ENCODE results near the gene ZNF141.
"Not testable (repeated sequence)": the region's sequence is repeated elsewhere in the genome, so short reads cannot be mapped to it uniquely, and the experiment has no call there.

The ZNF141 gene

DNA sequence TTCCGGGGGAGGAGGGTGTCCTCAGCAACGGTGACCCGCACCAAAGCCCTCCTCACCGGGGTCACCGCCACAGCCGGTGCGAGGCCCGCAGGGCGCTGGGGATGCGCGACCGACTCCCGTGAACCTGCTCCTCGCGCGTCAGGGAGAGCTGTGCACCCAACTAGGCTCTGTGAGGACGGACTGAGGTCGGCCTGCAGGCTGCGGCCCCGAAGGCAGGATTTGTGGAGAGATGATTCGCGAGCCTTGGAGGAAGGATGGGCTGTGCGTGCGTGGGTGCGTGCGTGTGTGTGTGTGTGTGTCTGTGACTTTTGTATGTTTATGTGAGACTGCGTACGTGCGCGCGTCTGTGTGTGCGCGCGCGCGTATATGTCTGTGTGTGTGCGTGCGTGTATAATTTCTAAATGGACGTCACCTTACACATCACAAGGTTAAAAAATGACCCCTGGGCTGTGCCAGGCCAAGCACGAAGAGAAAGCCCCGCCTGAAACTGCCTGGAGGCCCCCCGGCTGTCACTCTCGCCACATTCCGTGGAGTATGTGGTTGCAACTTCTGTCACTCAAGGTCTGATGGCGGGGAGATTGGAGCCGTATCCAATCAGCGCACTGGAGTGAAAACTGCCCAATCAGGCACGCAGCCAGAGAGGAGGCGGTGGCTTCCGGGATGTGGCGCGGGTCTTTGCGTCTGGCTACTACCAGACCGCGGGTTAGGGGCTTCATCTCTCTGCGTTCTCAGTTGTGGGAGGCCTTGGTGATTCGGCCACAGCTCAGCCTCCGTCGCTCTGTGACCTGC, at the start of gene ZNF141:
Gene ZNF141, plus strand, starts transcription at position 672 of the 789 bp plus-strand sequence. CDS start 170 bp downstream, outside the sequence.
- DNase-seq (ENCODE audit: insufficient read length, low spot score) (no peak), FAIRE-seq (no peak)
- no peak for TF ChIP-seq POLR2A (IDR thresholded peaks at IDR 0.05; ENCODE audit: low read depth, low read length)

DNA sequence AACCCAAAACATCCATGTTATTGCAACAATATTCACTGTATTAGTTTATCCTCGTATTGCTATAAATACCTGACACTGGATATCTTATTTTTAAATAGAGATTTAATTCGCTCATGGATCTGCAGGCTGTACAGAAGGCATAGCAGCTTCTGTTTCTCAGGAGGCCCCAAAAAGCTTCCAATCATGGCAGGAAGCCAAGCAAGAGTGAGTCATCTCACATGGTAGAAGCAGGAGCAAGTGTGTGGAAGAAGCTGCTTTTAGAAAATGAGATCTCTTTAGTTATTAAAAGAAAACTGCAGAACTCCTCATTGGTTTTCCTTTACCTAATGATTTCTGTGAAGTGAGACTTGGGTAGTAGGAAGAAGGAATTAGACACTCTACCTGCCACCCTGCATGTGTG, 48.7 kb upstream of the ZNF141 start:
- FAIRE-seq (no peak), DNase-seq (ENCODE audit: insufficient read length, low spot score) (no peak)
- no peak for TF ChIP-seq POLR2A (IDR thresholded peaks at IDR 0.05; ENCODE audit: low read depth, low read length)

DNA sequence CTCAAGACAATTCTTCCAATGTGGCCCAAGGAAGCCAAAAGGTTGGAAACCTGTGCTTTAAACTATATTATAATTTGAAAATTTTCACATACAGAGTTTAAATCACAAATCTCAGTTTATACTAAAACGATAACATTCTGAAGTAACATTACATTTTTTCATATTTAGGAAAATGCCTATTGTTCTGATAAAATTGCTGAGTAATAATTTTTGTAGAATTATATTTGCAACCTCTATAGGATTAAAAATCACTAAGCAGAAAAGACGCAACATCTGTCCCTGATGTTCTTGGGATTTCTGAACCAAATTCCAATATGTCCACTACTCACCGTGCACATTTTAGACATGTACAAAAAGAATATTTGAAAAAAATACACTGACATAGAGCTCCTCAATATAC, 42.9 kb upstream of the ZNF141 start:
- TF ChIP-seq POLR2A (IDR thresholded peaks at IDR 0.05; ENCODE audit: low read depth, low read length), result no peak
- FAIRE-seq (no peak), DNase-seq (ENCODE audit: insufficient read length, low spot score) (no peak)

DNA sequence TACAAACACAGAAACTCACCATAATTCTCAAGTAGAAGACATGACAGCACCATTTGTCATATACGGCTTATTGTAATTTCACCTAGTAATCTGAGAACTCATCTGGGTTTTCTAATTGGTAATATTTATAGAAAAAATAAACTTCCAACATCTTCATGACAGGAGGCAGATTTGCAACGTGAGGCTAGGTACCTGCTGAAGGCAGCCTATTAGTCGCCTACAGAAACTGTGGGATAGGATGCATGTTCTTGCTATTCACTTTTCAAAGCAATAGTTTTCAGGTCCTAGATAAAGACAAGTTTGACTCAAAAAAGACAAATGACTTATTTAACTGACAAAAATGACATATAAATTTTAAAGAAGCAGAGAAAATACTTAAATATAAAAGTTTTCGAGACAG, 35.2 kb upstream of the ZNF141 start:
- no peak for DNase-seq (ENCODE audit: insufficient read length, low spot score)
- no peak for TF ChIP-seq POLR2A (IDR thresholded peaks at IDR 0.05; ENCODE audit: low read depth, low read length)
- FAIRE-seq, result no peak

DNA sequence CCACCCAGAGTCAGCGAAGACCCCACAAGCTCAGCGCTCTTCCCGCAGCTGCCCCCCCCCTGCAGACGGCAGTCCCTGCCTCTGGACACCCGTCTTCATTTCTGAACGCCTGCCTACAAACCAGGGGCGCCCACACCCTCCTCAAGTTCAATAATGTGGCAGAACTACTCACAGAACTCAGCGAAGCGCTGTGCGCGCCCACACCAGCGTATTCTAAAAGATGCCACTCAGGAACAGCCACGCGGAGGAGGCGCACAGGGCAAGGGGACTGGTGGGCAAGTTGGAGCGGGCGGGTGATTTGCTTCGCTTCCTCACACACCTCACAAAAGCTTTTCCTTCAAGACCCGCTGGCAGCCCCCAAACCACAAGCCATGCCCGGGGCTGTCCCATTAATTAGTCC, 33.1 kb upstream of the ZNF141 start:
- DNase-seq (ENCODE audit: insufficient read length, low spot score); FAIRE-seq: not testable (repeated sequence)

DNA sequence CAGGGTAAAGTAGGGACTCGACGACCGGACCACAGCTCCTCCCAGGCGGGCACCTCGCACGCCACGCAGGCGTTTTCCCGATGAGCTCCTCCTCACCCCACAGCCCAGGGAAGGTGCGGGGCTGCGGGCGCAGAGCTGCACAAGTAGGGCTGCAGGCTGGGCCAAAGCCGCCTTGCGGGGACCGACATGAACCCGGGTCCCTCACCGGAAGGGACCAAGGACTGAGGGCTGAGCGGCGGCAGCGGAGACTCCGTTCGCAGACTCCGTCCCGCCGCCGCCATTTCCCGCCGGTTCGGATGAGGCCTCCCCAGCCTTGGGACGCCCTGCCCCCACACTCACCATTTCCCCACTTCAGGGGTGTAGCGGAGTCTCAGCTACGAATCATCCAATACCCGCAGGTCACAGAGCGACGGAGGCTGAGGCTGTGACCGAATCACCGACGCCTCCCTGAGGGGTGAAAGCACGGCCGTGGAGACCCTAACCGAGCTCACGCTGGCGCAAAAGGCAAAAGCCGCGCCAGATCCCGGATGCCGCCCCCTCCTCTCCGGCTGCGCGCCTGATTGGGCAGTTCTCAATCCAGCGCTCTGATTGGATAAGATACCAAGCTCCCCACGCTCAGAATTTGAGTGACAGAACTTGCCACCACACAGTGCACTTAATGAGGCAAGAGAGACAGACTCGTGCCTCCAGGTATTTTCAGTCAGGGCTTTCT, 32.5 kb upstream of the ZNF141 start, which contains the start of gene ZNF732:
Gene ZNF732, minus strand, starts transcription at position 506 of the 712 bp plus-strand sequence. Its CDS starts 164 bp downstream, at position 342.
- DNase-seq (ENCODE audit: insufficient read length, low spot score) (no peak), FAIRE-seq (no peak)
- TF ChIP-seq POLR2A (IDR thresholded peaks at IDR 0.05; ENCODE audit: low read depth, low read length), result no peak

DNA sequence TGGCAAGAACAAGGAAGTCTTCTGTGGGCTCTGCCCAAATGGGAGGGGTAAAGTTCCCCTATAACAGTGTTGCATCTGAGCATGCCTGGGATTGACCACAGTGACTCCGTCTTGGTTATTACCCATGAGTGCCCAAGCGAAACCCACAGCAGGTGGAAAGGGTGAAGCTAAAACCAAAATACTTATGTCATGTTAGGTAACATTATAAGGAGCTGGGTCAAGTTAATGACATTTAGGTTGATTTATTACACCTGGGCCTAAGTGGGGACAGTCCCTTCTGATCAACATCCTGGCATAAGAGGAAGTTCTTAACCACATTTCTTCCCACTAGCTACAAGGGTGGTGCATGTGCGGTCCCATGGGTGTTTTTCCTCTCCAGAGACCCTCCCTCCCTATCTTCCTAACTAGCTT, 31.1 kb upstream of the ZNF141 start:
- DNase-seq (ENCODE audit: insufficient read length, low spot score) (no peak), FAIRE-seq (no peak)
- no peak for TF ChIP-seq POLR2A (IDR thresholded peaks at IDR 0.05; ENCODE audit: low read depth, low read length)

DNA sequence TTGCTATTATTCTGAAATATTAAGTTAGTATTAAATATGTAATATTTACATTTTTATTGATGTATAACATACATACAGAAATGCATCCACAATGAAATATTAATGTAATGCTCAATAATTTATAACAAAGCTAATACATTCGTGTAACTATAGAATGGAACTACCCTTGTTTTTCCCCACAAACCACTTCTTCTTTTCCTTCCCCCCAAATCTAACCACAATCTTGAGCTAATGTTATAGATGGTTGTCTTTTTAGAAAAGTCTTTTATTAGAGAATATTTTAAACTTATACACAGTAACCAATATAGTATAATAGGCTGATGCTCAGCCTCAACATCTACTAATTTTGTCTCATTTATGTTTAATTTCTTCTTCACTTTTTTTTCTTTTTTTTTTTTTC, 27.8 kb upstream of the ZNF141 start:
- no peak for TF ChIP-seq POLR2A (IDR thresholded peaks at IDR 0.05; ENCODE audit: low read depth, low read length)
- DNase-seq (ENCODE audit: insufficient read length, low spot score) (no peak), FAIRE-seq (no peak)

DNA sequence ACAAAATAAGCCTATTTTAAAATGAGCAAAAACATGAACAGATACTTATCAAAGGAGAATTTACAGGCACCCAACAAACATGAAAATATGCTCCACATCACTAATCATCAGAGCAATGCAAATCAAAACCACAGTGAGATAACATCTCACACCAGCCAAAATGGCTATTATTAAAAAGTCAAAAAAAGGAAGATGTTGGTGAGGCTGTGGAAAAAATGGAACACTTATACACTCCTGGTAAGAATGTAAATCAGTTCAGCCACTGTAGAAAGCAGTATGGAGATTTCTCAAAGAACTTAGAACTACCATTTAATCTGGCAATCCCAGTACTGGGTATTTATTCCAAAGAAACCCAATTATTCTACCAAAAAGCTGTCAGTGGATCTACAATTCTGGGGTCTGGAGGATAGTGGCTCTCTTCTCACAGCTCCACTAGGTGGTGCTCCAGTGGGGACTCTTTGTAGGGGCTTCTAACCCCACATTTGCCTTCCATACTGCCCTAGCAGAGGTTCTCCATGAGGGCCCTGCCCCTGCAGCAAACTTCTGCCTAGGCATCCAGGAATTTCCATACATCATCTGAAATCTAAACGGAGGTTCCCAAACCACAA, 23.2 kb upstream of the ZNF141 start:
- FAIRE-seq, result no peak
- TF ChIP-seq POLR2A (IDR thresholded peaks at IDR 0.05; ENCODE audit: low read depth, low read length), result no peak
- no peak for DNase-seq (ENCODE audit: insufficient read length, low spot score)

DNA sequence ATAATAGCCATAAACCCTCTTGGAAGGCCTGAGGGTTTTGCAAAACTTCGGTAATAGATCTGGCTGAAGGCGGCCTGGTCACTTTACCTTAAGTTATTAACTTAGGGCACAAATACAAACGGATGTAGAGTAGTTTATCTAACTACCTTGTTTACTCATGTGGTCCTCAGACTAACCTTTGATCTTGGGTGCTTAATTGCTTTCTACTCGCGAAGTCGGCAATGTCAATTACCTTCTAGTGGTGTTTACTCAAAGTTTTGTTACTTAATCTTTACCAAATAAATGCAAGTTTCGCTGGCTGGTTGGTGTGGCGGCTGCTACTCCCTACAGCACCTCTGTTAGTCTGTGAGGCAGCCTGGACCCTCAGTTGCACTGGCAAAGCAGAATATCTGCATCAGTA, 8.9 kb upstream of the ZNF141 start:
- TF ChIP-seq POLR2A (IDR thresholded peaks at IDR 0.05; ENCODE audit: low read depth, low read length), result no peak
- FAIRE-seq (no peak), DNase-seq (ENCODE audit: insufficient read length, low spot score) (no peak)

DNA sequence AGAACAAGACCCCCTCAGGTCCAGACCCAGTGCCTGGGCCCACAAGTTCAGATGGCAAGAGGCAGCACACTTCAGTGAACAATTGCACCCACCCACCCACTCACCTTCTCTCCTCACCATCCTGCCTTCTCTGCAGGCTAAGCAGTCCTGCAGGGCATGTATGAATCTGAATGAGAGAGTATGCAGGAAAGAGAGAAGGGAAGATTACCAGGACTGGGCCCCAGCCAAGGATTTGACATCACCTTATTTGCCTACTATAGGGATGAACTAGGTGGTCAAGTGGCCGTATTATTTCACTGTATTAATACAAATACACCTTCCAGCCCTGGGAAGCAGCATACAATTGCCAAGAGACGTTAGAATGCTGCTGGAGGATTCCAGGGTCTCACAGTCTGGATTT, 2.1 kb upstream of the ZNF141 start:
- no peak for FAIRE-seq
- no peak for TF ChIP-seq POLR2A (IDR thresholded peaks at IDR 0.05; ENCODE audit: low read depth, low read length)
- DNase-seq (ENCODE audit: insufficient read length, low spot score), result no peak

DNA sequence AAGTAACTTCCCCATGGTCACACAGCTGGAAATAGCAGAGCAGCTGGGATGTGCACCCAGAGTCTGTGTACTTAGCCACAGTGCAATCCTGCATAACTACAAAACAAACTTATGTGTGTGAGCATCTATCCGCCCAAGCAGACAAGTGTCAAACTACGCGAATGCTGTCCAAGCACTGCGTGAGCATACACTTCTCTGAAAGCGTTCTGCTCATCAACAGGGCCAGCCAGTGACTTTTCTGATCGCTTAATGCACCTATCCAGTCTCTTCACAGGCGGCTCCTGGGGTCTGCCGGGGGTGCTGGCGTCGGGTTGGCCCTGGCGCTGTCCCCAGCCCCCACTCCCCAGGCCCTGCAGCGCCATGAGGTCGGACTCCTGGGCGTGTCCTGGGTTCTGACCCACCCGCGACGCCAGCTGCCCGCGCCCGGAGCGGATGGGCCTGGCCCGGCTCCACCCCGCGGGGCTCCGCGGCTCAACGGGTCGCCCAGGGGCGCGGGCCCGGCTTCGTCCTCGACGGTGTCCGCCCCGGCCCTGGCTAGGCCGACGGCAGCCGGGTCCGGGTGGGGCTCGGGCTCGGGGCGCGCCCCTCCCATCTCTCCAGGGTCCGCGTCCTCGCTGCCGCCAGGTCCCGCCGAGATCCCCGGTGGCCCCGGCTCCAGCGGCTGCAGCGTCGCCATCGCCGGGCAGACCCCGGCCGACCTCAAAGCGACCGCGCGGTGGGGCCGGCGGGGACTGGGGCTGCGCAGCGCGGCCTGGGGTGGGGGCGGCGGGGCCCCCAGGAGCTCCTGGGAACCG, 1.3 kb upstream of the ZNF141 start:
- no peak for FAIRE-seq
- DNase-seq (ENCODE audit: insufficient read length, low spot score), result no peak
- no peak for TF ChIP-seq POLR2A (IDR thresholded peaks at IDR 0.05; ENCODE audit: low read depth, low read length)

DNA sequence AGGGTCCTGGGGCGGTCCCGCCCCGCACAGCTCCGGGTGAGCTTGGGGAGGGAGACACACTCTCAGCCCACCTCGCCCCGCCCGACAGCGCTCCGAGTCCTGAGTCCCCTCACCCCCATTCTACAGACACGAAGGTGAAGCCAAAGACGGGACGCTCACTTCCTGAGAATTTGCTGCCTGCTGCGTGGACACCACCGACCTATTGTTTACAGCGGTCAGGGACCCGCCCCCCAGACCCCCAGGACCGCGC, 796 bp upstream of the ZNF141 start:
- no peak for FAIRE-seq
- no peak for DNase-seq (ENCODE audit: insufficient read length, low spot score)
- no peak for TF ChIP-seq POLR2A (IDR thresholded peaks at IDR 0.05; ENCODE audit: low read depth, low read length)

All from H54 (cell line).